GM19035 (cell line): Measurements from ENCODE around the gene THSD7B.
"Not testable (repeated sequence)": the region's sequence is repeated elsewhere in the genome, so short reads cannot be mapped to it uniquely, and the experiment has no call there.

Experiments
- ATAC-seq: cut with Tn5 transposase; IDR thresholded peaks from one replicate; pipeline ENCODE4 v1.9.1; 2021; ENCODE audit not compliant: unreplicated experiment

Gene THSD7B

DNA sequence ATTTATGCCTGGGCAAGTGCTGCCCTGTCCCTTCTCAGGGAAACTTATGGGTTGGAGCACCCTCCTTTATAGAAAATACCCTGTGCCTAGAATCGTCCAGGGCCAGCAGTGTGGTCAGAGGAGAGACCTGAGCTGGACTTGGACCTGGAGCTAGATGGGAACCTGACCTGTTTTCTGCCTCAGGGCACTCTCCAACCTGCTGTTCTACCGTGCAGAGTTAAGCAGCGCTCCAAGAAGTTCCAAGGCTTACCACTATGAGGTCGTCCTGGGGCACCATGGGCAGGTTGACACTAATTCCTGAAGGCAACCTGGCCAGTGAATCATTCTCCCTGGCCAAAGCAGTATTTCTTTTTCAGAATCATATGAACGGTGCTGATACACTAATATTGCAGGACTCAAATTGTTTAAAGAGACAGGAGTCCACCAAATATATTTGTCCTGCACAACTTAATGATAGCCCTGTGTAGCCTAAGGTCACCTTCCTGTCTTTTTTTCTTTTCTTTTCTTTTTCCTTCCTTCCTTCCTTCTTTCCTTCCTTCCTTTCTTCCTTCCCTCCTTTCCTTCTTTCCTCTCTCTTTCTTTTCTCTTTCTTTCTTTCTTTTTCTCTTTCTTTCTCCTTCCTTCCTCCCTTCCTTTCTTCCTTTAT is 743.5 kb downstream of the THSD7B start:
- ATAC-seq, result no peak

DNA sequence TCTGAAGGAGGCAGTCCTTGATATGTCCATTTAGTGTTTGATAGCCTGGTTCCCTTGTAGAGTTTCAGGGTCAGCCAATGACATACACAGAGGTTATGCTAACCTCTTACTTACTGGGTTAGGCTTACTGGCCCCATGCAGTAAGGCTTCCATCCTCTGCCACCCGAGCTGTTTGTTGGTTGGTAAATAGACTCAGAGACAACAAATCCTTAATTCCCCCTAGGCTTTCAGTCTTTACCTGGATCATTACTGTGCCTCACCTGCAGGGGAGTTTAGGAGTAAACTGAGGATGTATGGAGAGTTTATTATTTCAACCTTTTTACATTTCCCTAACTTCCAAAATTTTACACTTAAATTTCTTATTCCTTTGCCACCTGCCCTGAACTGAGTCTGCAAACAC is 746.2 kb downstream of the THSD7B start:
- ATAC-seq, result no peak

DNA sequence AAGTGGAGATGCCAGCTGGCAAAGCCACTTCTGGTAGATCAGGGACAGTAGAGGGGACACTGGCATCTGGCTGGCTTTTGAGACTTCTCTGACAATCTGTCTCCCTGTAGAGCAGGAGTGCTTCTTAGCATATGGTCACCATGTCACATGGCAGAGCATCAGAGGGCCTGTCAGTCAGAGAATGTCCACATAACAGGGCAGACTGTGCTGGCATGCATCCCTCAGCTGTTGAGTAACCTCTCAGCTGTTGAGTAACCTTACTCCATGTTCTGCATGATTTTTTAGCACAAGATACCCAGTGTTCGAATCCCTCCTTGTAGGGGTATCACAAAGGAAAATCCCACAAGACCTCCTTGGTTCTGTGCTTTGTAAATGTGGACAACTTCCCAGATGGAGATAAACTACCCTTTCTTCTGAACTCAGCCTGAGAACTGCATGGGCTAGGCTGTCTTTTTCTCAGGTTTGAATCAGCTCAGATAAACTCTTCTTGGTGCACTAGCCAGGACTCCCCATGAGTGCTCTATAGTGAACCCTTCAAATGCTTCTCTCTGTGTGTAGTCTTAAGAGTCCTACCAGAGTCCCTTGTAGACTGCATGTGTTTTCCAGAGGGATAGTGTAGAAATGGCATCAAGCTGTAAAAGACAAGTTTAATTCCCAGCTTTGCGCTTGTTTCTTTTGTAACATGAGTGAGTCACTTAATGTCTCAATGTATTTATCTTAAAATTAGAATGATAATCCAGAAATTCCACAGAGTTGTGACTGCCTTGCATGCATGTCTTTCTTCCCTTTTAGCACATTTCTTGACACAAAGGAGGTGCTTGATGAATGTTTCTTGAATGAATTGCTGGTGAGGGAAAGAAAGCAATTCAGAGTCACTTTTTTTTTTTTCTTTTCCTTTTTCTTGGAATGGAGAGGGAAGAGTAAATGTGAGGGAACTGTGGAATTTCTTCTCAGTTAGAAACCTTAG is 756.6 kb downstream of the THSD7B start:
- no peak for ATAC-seq

DNA sequence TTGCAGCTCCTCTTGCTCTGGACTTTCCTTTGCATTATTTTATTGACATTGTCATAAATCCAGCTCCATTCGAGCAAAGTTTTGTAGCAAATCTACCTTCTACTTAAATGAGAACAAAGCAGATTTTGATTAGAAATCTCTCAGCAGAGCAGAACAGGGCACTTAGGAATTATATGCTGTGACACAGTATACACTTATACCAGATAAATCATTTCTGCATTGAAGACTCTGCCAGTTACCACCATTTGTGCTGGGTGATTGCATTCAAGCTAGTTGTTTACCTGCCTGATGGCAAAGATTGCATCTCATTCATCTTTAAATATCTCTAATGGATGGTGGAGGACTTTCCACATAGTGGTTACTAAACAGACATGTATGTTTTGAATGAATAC is 757.3 kb downstream of the THSD7B start:
- no peak for ATAC-seq

DNA sequence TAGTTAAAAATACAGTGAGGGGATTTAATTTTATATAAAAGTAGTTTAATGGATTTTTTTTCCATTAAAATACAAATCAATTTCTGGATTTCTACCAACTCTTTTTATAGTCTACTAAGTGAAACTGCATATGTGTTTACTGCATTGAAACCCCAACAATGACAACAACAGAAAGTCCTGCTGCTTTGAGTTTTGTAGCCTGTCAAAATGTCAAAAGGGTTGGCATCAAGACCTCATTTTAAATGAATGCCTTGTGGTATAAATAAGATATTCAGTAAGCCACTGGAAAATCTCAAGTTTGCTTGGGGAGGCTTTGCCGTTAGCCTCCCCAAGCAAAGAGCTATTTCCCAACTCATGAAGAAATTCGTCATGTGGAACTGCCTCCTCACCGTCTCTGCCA is 758.6 kb downstream of the THSD7B start:
- no peak for ATAC-seq

DNA sequence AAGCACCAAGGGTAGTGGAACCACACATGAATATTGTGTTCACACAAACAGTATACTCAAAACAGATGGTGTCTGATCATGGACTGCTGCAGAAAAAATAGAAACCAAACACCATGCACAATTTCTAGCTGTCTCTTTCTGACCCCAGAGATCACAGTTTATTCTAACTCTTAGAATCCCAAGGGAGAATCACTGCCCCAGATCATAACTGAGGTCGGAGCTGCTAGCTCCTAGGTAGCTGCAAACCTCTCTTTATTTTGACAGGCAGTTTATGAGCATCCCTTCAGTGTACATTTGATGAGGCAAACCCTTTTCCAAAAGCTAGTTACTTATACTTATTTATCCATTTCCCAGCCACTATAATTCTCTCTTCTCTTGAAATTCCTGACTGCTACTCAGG is 759.8 kb downstream of the THSD7B start:
- no peak for ATAC-seq

DNA sequence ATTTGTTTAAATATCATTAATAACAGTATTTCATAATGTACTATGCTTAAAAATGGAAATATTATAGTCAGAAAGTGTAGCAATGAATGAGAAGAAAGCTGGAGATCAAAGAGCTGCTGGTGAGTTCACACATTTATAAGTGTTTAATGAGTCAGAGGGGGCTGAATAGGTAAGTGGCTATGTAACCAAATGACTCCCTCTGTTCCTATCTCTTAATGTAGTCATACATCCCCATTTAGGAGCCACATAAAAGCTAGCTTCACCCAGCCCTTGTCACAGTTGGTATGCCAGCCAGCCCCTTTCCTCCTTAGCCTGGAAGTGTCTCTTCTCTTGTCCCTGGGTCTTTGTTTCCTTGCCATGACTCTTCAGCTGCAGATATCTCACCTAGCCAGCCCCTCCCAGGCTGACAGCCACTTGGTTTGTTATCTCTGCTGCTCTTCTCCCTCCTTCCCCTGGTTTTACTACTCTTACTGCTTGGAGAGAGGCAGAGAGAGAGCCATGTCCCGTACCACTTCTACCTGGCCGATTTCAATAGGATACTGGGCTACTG is 760.4 kb downstream of the THSD7B start:
- no peak for ATAC-seq

DNA sequence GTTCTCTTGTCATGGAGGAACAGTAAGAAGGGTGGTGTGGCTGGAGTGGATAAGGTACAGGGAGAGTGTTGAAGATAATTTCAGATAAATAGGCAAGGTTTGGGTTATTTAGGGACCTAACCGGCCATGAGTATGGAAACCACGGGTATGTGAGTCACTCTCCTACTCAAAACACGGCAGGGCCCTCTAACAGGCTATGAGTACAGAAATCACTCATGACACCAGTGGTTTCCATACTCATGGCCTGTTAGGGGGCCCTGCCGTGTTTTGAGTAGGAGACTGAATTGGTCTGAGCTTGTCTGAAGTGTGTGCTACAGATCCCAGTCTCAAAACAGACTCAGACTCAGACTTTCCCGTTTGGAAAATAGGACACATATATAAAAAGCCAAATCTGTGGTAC is 770.6 kb downstream of the THSD7B start:
- no peak for ATAC-seq

DNA sequence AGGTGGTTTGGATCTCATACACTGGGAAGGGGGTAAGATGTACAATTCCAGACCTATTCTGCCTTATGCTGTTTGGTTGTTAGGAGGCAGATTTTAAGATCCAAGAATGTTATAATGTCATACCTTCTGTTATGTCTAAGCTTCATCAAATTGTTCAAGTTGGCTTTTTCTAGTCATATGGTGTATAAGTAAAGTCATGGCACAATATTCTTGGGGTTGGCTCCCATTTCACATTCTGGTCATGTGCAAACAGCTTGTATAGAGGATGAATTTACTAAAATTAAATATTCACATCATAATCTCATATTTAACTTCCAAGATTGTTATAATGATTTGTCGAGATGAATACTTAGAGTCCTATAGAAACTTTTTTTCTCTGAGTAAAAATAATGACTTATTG is 774.0 kb downstream of the THSD7B start:
- no peak for ATAC-seq

DNA sequence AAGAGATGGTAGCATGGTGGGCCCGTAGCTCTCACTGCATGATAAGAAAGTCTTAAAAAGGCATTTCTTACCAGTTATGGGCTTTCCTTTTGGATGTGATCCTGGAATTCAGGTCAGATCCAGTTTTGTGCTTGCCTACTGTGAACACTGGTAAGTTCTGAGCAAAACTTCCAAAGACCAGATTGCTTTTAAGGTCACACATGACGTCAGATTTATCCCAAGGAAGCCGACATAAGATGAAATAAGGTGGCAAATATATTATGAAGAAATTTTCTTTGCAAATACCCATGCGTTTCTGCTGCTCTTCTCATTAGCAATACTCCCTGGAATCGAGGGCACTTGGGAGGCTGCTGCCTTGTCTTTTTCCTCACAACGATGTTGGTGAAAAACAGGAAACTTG is 782.5 kb downstream of the THSD7B start:
- no peak for ATAC-seq

DNA sequence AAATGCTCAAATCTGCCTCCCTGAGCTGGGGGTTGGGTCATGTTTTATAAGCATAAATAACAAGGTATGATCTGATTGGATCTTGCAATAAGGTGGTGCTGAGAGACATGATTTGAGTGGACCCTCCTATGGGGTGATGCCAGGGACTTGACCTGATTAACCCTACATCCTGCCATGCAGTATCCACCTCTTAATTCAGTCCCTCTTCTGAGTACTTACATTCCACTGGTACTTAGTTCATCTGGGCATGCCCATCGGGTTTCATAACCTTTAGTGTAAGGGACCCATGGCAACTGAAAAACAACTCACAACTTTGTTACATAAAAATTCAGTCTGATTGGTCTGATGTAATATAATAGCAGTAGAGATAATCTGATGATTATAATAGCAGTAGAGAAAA is 801.0 kb downstream of the THSD7B start:
- ATAC-seq, result no peak

DNA sequence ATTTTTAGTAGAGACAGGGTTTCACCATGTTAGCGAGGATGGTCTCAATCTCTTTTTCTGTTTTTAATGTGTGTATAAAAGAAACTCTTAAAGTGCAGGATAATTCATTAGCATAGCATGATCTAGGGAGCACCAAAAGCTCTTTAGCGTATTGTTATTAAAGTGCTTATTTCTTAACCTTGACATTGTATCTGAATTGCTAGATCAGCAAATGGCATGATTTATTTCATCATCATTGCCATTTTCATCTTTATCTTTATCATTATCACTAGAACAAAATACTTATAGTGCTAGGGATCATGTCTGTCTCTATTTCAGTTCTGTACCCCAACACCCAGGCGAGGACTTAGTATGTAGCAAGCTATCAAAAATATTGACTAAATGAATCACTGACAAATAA is 805.1 kb downstream of the THSD7B start:
- ATAC-seq, result no peak

DNA sequence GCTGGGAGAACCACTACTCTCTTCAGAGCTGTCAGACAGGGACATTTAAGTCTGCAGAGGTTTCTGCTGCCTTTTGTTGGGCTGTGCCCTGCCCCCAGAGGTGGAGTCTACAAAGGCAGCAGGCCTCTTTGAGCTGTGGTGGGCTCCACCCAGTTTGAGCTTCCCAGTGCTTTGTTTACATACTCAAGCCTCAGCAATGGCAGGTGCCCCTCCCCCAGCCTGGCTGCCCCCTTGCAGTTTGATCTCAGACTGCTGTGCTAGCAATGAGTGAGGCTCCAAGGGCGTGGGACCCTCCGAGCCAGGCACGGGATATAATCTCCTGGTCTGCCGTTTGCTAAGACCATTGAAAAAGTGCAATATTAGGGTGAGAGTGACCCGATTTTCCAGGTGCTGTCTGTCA is 822.5 kb downstream of the THSD7B start:
- not testable (repeated sequence) for ATAC-seq

DNA sequence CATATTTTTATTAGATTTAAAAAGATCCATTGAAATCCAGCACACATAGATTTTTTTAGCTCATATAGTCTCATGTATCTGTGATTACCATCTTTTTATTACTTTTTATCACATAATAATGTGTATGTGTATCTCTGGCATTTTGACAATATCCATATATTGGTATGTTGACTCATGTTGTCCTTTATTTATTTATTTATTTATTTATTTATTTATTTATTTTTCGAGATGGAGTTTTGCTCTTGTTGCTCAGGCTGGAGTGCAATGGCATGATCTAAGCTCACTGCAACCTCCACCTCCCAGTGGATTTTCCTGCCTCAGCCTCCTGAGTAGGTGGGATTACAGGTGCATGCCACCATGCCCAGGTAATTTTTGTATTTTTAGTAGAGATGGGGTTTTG is 823.2 kb downstream of the THSD7B start:
- ATAC-seq, result not testable (repeated sequence)

DNA sequence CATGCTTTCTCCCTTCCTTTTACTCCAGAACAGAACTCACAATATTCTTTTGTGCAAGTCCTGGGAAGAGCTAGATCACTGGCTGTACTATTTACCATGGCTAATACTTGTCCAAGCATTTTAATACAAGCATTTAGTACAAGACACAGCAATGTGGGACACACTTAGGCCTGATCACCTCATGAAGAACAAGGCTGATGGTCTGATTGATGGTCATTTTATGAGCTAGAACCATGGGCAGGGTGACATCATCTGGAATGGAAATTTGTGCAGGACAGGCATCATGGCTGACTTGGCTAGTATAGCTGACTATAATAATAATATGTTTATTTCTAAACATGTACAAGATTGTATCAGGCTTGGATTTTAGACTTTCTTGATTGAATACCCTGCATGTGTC is 824.8 kb downstream of the THSD7B start:
- no peak for ATAC-seq

DNA sequence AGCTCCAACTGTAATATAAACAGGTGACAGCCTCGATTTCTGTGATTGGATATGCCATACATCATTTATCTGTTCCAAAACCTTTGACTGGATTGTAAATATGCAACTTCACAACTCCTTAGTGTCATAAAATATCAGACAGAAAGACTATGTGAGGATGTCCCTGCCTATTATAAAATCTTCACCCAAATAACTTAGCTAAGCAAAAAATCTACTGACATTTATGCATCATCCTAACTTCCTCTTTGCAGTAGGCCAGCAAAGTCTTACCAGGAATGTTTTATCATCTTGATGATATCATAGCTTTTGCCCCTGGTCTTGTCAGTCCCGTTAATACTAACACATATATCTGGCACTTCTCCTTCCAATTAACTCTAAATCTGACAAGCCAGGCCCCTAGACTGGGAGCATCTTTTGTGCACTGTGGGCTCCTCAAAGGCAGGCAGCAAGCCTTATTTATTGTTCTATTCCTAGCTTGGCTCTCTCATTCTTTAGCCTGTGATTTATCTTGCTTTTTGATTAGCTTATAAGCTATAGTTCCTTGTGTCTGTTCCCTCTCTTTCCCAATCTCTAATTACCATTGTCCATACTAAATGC is 842.5 kb downstream of the THSD7B start:
- ATAC-seq, result no peak

DNA sequence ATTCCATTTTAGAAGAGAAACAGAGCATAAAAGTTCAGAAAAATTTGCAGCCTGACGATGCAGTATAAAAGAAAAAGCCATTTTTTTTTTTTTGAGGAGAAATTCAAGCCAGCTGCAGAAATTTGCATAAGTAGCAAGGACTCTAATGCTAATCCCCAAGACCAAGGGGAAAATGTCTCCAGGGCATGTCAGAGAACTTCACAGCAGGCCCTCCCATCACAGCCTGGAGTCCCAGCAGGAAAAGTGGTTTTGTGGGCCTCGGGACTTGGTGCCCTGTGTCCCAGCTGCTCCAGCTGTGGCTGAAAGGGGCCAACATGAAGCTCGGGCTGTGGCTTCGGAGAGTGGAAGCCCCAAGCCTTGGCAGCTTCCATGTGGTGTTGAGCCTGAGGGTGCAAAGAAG is 873.6 kb downstream of the THSD7B start:
- ATAC-seq, result no peak

DNA sequence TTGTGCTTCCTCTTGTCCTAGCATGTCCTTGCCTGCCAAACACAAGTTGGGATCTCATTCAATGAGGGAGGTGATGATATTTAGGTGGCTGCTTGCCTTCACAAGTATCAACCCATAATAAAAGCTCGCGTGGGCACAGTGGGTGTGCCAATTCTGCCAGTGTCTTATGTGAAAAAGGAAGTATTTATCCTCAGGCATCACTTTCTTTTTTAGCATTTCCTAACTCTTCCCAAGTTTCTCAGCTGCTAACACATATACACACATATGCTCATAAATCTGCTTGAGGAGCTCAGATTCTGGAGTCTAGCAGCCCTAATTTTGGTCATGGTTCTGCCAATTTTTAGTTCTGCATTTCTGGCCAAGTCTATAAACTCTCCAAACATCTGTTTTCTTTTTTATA is 879.4 kb downstream of the THSD7B start:
- no peak for ATAC-seq

DNA sequence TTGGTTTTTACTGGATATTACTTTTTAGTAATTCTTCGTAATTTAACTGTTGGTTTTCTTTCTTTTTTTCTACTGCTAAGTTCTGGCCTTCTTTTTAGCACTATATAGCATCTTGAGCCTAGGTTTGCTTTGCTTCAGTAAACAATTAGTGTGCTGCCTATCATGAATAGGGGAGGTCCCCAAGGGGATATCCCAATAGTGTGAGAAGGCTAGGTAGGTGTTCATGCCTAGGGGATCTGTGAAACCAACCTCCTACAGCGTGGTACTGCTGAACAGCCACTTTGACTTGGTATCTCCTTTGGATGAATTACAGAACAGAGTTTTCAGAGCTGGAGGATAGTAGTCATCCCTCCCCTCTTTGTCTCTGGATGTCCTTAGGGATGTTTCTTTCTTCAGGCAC is 888.7 kb downstream of the THSD7B start:
- ATAC-seq, result no peak

DNA sequence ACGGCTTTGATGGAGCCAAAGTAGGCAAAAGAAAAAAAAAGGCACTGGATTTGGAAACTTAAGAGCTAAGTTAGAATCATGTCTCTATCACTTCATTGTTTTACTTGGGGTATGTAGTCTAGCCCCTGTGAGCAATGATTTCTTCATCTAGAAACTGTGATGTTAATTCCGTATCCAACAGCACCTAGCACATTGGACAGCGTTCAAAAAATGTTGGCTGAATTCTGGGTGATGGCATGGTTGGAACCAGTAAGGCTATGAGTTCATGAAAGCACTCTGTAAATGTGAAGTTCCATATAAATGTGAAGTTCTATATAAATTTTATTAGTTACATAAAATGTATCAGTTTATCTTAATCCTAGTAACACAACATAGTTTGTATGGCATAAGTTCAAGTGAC is 890.5 kb downstream of the THSD7B start:
- ATAC-seq, result no peak

DNA sequence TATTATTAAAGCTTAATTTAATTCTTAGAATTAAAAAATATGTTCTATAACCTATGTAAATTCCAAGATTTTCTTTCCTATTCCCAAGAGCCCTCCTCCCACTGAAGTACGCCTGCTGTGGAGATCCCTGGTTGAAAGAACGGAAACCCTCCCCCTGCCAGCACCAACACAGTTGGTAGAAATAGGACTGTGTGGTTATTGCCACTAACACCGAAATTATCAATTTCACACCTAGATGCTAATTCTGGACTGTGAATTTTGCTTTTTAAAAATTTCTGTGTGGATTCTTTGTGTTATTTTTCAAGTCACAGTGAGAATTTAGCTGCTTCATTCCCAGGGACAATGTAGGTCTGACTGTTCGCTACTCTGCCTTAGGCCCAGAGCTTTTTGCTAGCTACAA is 893.1 kb downstream of the THSD7B start:
- ATAC-seq, result no peak

DNA sequence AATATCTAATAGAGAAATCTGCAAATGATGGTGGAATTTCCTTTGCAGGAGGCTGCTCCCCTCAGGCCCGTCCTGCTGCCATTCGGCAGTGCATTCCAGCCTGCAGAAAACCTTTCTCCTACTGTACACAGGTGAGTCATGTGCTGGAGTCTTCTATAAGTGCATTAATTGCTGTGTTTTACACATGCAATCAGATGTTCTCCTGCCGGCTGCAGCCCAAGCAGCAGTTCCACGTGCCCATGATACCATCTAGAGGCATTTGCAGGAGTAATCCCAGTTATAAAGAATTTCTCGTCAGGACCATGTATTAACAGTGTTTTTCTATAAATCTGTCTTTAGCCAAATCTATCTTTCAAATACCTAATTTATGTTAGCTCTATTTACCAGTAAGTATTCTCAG is 894.3 kb downstream of the THSD7B start:
- no peak for ATAC-seq
